ENCODE measurements around the gene MYLK.

The MYLK gene

DNA sequence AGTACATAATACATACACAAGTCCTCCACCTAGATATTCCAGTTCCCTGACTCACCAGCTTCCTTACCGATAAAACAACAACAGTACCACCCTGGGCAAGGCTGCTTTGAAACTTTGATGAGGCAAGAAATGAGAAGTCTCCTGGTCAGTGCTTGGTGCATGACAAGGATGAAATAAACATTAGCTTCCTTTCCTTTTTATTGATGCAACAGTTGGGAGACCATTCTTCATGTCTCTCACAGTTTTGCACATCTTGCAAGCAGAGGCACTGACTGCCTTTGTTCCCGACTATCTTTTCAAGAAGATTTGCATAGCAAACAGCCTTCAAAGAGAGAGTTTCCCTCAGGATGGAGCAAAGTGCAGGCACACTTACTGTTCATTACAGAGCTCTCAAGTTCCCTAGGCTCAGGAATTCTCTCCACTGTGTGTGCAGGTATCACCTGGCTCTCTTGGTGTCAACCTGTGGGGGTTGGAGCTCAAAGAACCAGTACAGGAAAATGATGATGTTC, 65.2 kb downstream of the MYLK start:
- no peak for DNase-seq

DNA sequence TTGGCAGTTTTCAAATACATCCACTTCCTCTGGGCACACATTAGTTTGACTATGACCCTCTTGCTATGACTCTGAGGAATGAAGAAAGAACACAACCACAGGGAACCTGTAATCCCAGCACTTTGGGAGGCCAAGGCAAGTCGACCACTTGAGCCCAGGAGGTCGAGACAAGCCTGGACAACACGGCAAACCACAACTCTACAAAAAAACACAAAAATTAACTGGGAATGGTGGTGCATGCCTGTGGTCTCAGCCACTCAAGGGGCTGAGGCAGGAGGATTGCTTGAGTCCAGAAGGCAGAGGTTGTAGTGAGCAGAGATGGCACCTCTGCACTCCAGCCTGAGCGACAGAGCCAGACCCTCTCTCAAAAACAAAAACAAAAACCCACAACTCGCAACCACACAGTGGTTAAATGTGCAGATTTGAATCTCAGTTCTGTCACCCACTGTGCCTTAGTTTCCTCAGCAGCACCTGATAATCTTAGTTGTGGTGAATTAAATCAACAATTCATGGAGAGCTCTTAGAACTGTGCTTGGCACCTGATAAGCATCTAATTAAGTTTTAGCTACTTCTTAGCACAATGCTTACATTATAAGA, 65.7 kb downstream of the MYLK start:
- DNase-seq, result no peak

DNA sequence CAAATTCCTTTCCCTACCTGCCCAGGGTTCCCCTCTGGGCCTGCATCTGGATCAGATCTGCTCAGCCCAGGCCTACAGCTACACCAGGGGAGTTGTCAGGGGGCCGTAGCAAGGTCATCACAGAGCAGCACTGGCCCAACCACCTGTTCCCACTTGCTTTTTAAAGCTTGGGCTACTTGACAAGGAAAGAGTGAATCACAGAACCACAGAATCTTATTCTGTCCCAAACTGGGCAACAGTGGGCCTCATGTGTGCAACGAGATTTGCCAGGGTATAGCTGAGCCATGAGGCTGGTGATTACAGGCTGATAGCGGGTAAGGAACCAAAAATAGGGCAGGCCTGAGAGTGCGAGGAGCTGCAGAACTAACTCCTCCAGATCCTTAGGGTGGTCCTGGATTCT, 66.7 kb downstream of the MYLK start:
- no peak for DNase-seq

DNA sequence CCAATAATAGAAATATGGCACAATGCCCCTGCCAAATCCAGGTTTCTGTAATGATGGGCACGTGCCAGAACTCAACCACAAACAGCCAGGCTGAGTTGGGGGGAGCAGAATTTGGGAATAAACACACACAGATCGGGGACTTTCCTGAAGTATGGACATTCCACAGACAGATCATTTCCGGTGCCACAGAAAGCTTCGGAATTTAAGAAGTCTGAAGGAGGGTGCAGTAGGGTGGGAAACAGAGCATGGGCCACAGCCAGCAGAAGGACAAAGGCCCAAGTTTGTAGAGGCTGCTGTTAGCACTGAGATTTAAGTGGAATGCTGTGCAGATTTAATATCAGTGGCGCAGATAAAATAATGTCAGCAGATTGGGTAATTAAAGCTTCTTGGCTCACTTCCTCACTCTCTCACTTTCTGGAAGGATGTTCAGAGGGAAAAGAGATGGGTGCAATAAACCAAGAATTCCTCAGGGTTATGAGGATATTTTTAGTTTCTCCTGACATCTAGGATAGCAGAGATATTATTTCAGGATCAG, 67.4 kb downstream of the MYLK start:
- DNase-seq, result no peak

DNA sequence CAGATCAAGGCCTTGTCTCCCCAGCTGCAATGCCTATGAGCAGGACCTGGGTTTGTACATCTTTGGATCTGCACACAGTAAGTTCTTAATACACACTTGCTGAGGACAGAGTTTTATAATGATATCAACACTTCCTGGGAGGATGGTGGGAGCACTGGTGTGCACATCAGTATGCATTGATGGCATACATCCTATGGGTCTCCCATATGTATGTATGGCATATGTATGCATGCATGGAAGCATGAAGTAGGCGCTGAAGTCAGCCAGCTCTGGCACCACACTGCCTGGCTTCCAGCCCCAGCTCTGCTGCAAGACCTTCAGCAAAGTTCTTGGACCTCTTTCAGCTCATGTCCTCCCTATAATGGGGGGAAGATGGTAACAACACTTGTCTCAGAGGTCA, 68.2 kb downstream of the MYLK start:
- no peak for DNase-seq

DNA sequence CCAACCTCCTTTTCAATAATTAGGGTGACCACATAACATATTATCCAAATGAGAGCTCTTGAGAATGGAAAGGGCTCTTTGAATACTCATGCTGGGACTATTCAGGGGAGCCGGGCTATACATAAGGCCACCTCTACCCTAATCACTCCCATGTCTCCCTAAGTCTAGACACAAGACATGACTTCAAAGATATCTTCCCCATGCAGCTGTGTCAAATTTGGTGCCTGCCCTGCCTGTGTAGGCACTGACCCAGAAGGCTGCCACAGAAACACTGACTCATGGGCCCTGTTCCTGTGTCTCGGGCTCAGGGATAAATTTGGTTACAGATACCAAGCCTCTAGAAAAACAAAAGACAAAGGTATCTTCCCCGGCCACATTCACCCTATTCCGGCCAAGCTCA, 70.3 kb downstream of the MYLK start:
- DNase-seq, result no peak

DNA sequence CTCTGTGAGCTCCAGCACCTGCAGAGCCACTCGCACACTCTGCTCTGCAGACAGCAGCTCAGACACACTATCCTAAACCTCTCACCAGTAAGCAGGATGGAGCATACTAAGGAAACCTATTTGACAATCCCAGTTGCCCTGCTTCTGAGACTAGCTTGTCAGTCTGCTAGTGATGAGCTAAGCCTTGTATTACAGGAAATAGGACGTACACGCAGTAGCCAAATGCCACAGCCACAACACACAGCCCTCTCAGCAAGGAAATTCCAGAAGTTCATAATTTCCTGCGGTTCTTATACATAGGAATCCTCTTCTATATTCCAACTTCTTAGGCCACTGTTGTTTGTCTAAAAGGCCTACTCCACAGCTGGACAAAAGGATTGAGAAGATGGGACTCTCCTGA, 74.5 kb downstream of the MYLK start:
- DNase-seq, result no peak

DNA sequence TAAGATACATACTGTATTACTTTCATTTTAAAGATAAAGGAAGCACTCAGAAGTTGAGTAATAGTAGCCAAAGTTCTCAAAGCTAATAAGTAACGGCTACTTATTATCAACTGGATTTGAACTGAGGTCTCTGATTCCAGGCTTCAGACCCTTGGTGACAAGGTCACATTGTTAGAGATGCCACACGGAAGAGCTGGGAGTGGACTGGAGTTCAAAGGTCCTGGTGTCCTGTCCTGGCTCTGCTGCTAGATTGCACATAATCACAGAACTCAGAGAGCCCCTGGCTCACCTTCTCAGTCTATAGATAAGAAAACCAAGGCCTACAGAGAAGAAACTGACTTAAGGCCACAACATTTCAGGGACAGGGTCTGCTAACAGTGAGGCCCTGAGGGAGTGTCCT, 75.3 kb downstream of the MYLK start:
- no peak for DNase-seq

DNA sequence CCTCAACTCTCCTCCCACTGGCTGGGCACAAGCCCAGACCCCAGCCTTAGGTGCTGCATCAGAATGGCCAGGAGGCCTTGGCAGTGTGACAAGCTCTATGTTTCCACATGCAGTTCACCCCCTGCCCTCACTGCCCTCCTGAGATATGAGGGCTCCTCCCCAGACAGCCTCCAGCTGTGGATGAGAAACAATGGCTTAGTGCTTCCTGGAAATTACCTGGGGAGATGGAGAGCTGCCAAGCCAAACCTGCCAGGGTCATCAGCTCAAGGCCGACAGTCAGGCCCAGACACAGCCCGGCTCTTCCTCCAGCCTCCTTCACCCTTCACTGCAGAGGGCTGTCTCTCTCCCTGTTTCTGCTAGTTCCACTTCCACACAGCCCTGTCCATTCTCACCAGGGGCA, 76.3 kb downstream of the MYLK start:
- DNase-seq, result no peak

DNA sequence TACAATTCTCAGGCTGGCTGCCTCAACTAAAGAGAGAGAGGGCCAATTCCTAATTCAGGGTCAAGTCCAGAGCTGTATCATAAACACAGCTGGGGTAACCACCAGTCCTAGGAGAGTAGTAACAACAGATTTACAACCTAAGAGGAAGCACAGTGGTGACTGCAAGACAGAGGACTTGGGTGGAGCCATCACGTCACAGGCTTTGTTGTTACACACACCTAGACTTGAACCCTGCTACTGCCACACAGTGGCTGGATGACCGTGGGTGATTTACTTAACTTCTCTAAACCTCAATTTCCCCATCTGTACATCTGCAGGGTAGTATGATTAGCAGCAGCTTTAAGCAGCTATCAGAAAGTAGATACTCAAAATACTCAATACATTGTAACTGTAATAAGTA, 78.6 kb downstream of the MYLK start:
- no peak for DNase-seq

DNA sequence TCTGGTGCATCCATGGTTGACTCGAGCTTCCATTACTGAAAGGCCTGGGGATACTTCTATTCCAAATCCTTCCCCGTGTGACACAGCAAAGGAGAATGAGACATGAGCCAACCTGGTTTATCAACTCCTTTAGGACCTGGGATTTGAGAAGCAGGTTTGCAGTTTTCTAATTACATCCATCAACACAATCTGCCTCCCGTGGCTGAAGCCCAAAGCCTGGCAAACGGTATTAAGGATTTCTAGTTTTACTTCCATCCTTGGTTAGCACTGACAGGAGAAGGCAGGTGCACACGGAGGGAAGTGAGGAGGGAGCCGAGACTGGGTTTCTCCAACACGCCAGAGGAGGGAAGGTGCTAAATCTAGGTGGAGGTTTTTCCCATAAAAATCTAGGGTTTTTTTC, 79.0 kb downstream of the MYLK start:
- DNase-seq, result no peak

DNA sequence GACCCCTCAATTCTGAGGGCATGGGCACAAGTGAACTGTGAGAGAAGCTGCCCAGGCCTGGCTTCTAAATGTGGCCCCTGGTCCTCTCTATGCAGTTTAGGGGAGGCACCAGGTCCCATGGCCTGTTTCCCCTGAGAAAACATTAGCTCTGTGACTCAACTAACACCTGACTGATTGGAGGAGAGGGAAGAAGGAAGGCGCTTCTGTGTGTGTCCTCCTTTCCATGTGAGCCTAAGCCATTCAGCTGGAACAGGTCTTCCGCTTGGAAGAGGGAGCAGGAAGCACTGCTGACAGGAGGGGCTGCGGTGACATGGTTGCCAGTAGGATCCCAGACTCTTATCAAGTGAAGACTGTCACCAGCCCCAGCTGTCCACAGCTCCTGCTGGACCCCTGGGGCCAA, 79.5 kb downstream of the MYLK start:
- no peak for DNase-seq

DNA sequence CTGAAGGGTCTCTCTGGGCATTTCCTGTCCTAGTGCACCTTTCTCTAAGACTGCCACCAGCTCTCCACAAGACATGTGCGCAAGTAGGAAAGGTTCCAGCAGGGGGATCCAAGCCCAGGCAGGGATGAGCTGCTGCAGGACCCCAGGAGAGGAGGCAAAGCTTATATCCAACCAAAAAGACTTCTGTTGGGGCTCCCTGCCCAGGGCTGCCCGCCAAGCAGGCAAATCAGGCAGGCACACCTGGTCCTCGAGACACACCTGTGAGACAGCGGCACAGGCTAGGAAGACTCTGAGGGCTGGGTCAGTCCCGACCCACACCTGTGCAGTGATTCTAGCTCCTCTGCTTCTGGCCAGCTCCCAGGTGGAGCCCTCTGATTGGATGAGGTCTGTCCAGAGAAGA, 80.6 kb downstream of the MYLK start:
- DNase-seq, result no peak

DNA sequence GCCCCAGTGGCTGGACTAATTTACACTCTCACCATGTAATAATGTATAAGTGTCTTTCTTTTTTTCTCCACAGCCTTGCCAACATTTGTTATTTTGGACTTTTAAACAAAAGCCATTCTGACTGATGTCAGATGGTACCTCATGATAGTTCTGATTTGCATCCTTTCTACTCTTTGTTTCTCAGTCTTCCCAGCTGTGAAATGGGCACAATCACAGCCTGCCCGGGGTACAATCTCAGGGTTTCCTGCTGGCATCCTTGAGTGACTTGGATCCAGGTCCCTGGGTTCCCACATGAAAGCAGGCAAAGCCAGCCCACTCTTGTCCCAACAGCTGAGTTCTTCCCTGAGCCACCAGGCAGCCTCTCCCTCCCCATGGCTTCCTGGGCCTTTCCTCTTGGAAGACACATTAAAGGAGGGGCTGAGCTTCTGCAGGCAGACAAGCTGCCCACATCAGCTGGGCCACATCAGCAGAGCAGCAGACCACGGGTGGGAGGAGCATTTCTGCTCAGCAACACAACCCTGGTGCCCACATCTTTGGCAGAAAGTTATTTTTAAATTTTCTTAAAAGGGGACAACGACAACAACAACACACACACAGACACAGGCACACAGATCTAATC, 82.0 kb downstream of the MYLK start:
- no peak for DNase-seq

DNA sequence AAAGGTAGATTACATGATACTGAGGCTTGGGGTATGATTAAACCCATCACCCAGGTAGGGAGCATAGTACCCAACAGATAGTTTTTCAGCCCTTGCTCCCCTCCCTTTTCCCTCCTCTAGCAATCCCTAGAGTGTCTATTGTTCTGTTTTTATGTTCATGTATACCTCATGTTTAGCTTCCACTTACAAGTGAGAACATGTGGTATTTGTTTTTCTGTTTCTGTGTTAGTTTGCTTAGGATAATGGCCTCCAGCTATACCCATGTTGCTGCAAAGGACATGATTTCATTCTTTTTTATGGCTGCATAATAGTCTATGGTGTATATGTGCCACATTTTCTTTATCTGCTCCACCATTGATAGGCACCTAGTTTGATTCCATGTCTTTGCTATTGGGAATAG, 82.7 kb downstream of the MYLK start:
- DNase-seq, result no peak

DNA sequence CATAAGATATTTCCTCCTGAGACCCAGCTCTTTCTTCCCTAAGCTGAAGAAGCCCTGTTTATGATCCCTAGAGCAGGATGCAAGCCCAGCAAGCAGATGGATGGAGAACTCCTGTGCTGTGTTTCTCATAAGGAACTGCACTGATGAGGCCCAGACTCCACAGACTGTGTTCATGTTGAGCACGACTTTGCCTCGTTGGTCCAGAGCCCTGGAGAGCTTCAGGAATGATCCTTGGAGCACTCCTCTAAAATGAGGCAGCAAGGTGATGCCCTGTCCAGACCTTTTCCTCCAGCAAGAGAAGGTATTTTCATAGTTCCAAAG, 83.8 kb downstream of the MYLK start:
- DNase-seq, result no peak

DNA sequence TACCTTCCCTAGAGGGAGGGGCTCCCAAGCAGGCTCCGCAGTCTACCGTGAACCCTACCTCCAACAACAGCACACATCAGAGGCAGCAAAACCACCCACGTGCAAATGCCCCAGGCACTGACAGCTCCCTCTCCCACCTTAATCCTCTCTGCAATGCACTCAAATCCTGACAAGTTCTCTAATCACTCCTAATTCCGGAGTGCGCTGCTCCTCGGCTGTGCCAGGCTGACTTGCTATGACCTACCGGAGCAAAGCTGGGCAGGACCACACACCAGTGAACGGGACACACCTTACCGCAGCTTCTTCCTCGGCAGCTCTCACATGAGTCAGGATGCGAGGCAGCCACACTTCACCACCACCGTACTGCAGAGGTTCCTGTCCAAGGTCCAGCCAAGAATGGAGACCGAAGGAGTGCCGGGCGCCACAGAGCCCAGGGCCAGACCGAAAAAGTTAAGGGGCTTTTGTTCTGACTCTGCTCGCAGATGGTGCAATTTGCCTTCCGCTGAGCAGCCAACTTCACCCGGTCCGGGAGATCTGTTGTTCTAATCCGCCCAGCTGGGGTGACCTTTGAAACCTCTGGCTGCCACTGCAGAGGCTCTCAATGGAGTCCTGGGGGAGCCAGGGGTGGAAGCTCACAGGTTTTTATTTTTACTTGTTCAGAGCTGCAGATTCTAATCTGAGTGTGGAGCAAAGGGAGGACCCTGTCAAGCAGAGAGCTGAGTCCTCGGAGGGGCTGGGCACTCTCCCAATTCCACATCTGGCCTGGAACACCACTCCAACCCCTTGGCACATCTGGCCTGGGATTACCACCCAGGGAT, 84.4 kb downstream of the MYLK start:
- DNase-seq, result no peak

DNA sequence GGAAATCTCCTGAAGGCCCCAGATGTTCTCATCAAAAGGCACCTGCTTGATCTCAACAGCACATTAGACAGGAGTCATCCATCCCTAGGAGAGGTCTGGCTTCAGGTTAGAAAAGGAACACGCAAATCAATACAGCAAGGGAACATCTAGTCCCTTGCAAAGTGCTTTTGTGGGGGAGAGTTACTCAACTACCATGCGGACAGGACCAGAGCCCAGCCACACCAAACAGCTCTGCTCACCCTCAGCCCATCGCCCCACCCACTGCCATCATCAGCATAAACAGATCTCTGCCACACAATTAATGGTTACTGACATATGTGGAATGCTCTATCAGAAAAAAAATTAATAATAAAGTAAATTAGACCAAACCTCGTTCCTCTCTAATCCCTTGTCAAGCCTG, 85.6 kb downstream of the MYLK start:
- no peak for DNase-seq

DNA sequence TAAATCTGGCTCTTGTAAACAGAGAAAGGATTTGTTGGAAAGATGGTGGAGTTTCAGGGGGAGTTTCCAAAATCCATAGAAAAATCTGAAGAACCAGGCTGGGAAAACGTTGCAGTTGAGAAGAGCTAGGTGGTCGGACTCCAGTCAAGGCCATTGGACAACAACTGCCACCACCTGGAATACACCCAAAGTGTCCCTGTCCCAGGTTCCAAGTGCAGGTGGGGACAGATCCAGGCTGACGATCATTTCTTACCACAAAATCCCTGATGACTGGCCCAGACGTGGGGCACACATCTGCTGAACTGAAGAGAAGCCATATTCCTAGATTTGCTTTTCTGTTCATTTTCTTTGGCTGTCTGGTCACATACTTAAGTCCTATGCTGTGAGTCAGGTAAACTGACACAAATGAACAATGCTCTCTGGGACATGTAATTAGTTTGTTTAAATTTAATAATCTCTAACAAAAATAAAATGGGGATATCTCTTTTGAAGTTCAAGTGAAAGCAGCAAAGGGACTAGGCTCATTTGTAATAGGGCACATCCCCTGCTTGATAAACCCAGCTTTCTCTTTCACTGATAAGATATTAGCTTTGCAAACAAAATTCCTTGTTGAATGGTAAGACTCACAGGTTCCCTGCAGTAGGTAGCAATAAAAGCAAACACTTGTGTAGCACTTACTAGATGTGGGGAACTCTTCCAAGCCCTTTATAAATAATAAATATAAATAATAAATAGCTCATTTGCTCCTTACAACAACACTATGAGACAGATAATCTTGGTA, 88.5 kb downstream of the MYLK start:
- no peak for DNase-seq

DNA sequence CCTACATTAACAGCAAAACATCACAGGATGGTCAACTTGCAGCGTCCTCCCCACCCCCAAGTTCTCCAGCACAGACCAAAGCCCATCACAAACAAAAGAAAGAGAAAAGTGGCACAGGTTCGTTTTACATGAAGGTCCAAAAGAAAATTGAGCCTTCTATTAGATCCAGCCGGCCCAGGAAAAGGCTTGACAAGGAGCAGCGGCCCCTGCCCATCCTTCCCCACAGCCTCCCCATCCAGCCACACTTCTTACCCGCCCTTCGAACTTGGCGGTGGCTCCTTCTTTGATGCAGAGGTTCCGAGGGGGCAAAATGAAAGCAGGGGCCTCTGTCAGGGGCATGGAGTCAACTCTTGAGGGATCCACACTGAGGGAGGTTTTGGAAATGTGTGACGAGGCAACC, 90.7 kb downstream of the MYLK start:
- DNase-seq, result no peak

DNA sequence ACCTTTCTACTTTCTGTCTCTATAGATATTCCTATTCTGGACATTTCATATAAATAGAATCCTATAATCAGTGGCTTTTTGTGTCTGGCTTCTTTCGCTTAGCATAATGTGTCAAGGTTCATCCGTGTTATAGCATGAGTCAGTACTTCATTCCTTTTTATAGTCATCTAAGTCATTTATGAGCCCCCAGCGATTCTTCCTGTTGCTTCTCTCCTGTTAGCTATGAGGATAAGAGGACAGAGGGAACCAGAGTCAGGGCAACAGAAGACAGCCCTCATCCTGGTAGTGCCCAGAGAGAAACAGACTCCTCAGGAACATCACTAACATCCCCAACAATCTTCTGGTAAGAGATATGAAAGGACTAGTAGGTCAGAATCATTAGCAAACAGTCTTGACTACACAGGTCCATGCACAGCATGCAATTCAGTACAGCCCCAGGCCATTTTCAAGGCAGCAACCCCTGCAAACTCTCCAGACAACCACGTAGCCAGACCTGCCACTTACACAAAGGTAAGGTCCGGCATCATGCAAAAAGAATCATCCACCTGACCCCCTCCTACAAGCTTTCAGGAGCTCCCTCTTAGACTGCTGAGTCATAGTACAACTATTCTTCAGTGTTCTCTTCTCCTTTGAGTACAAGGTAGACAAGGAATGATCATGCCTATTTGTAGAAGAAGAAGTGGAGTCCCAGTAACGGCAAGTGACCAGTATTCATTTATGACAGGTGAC, 91.5 kb downstream of the MYLK start:
- no peak for DNase-seq

DNA sequence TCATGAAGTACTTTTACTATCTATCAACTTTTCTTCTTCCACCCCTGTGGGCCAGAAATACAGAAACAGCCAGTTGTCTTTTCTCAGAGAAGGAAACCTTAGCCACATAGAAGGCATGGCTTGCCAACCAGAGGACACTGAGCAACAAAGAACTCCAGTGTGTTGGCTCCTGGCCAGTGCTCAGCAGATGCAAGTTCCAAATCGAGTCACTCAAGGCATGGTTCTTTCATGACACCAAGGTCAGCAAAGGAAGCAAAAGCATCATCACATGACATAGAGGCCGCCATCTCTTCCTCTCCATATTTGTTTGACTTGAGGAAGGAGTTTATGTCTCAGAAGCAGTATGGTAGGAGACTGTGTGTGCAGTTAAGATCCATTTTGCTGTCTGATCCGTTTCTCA, 92.2 kb downstream of the MYLK start:
- DNase-seq, result no peak

DNA sequence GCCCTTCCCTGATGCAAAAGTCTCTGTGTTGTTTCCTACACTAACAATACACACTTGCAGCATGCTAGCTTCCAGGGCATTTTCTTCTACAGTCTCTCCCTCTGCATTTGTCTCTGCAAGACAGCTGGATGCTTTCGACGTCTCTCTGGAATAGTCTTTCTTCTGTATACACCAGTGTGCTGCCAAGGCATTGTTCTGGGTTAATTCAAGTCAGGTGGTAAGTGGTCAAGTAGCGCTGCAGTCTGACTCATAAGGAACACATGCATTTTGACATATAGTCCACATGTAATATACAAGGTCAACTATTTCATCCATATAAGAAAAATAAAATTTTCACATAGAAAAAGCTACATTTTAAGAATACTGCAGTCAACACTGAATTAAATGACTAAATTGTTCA, 92.7 kb downstream of the MYLK start:
- DNase-seq, result no peak

All from SHP77 treated with DMSO at 0.1 percent for 48 hours (cell line).